GM23248 (cell line): ENCODE measurements around the gene COA8. TPM values are rescaled to one million over a fixed set of nuclear protein-coding genes. Genes with fewer than 3 reads are reported as not detected.

Source experiments
- DNase-seq: peaks from one replicate; pipeline ENCODE4 v3.0.0-alpha.2; 2015
- H2AFZ ChIP-seq: fragments of 200-600 bp; sonication (generic); 2 replicates; pipeline ENCODE4 v1.6.1; 2016; ENCODE audit warnings: antibody characterized with exemption
- H3F3A ChIP-seq: fragments of 200-600 bp; sonication (generic); 2 replicates; pipeline ENCODE4 v1.6.1; 2016; ENCODE audit warnings: mild to moderate bottlenecking, antibody characterized with exemption, mixed run types; ENCODE audit not compliant: insufficient read depth
- H3K27ac ChIP-seq: fragments of 200-600 bp; sonication (generic); 2 replicates; pipeline ENCODE4 v1.5.1; 2016; ENCODE audit warnings: mild to moderate bottlenecking
- H3K27me3 ChIP-seq: fragments of 200-600 bp; sonication (generic); replicated peaks from 2 replicates; pipeline ENCODE4 v1.6.1; 2016; ENCODE audit warnings: mild to moderate bottlenecking; ENCODE audit not compliant: insufficient read depth
- H3K36me3 ChIP-seq: fragments of 200-600 bp; sonication (generic); 2 replicates; pipeline ENCODE4 v1.6.1; 2016; ENCODE audit warnings: low read depth, mild to moderate bottlenecking
- H3K4me1 ChIP-seq: fragments of 200-600 bp; sonication (generic); 2 replicates; pipeline ENCODE4 v1.6.1; 2016; ENCODE audit warnings: mild to moderate bottlenecking; ENCODE audit not compliant: insufficient read depth
- H3K4me2 ChIP-seq: fragments of 200-600 bp; sonication (generic); one replicate; pipeline ENCODE4 v1.6.1; 2016; ENCODE audit warnings: mild to moderate bottlenecking; ENCODE audit not compliant: unreplicated experiment
- H3K4me3 ChIP-seq: fragments of 200-600 bp; sonication (generic); 2 replicates; pipeline ENCODE4 v1.5.1; 2016; ENCODE audit warnings: mild to moderate bottlenecking
- H3K79me2 ChIP-seq: fragments of 200-600 bp; sonication (generic); 2 replicates; pipeline ENCODE4 v1.6.1; 2016; ENCODE audit warnings: mild to moderate bottlenecking; ENCODE audit not compliant: insufficient read depth
- H3K9ac ChIP-seq: fragments of 200-600 bp; sonication (generic); 2 replicates; pipeline ENCODE4 v1.6.1; 2016; ENCODE audit warnings: mild to moderate bottlenecking
- H3K9me2 ChIP-seq: fragments of 200-600 bp; sonication (generic); 2 replicates; pipeline ENCODE4 v1.6.1; 2016; ENCODE audit warnings: mixed run types, mild to moderate bottlenecking, moderate library complexity; ENCODE audit not compliant: insufficient read depth
- H3K9me3 ChIP-seq: fragments of 200-600 bp; sonication (generic); one replicate; pipeline ENCODE4 v1.6.1; 2017; ENCODE audit warnings: low read depth
- H4K20me1 ChIP-seq: fragments of 200-600 bp; sonication (generic); 2 replicates; pipeline ENCODE4 v1.6.0; 2016; ENCODE audit not compliant: insufficient read depth
- EZH2 ChIP-seq: fragments of 200-600 bp; sonication (generic); IDR thresholded peaks from 2 replicates; pipeline ENCODE4 v1.6.1; 2018; ENCODE audit warnings: antibody characterized with exemption, mild to moderate bottlenecking; ENCODE audit not compliant: insufficient read depth, poor library complexity, severe bottlenecking
- EZH2phosphoT487 ChIP-seq: fragments of 200-600 bp; sonication (generic); IDR thresholded peaks from 2 replicates; pipeline ENCODE4 v1.6.1; 2018; ENCODE audit warnings: antibody characterized with exemption, moderate library complexity, mild to moderate bottlenecking, low read depth; ENCODE audit not compliant: insufficient read depth
- WGBS, 2 experiments: methylation state at CpG; one replicate each; pipeline ENCODE4 v1.1.6; 2015 to 2017; ENCODE audit warnings: low lambda C conversion rate in 2 of 2, low coverage in 1 of 2; ENCODE audit errors: missing lambda C conversion rate in 2 of 2; 5-methylcytosine and 5-hydroxymethylcytosine counted together
- in situ Hi-C: fragments of 300-500 bp; cut with MboI; formaldehyde crosslinking; loops from 2 replicates; pipeline ENCODE4 v1.15.0; 2020
- polyA plus RNA-seq: library from polyadenylated mRNA; unstranded; fragments of >200 nt; fragmentation: Nextera tagmentation; extraction: Ambion mirVana; gene quantifications from 2 replicates; pipeline ENCODE4 v1.2.1, GENCODE V29; 2016
- total RNA-seq: library from RNA; depleted of rRNA; stranded (reverse); fragments of >200 nt; shearing (Covaris generic); gene quantifications from 2 replicates; pipeline ENCODE4 v1.2.3, GENCODE V29; 2014

COA8 gene
- total and polyA plus RNA-seq, 2 experiments from 2014 or later = 28.9 to 96.3 TPM

DNA sequence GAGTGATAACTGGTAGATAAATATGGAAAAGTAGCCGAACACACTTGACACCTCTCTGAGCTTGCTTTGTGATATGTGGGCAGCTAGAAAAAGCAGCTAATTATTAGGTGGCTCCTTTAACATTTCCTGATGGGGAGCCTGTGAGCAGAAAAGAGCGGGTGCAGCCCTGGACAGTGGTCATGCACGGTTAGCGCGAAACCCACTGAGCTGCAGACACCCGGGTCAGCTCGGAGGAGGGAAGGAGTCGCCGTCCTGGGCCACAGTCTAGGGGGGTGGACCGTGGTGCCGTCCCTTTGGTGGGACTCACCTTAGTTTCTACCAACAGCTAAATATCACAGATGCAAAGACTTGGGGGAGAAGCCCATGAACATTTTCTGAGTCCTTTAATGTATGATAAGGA is 6.6 kb downstream of the COA8 start:
- Histone ChIP-seq H3K27ac (no peak overlapping the region), H3K4me1 (no peaks in the 10 kb centered on the region), H3K9me3 (no peaks in the 10 kb centered on the region), H3K4me3 (no peak overlapping the region), H2AFZ (no peak overlapping the region), H3K4me2 (no peak overlapping the region), H3K27me3 (no peaks in the 10 kb centered on the region), H3K79me2 (peaks cover 99% of the 10 kb centered on the region), H3F3A (0 out of 2 replicates have a peak, but pooled peaks cover 5% of the 10 kb centered on the region), H3K9me2 (no peaks in the 10 kb centered on the region), H4K20me1 (no peaks in the 10 kb centered on the region), H3K9ac (no peak overlapping the region), H3K36me3 (0 out of 2 replicates have a peak, but pooled peaks cover 11% of the 10 kb centered on the region)
- DNase-seq = no peak
- in situ Hi-C loops = no loop called here
- no peak for TF ChIP-seq EZH2phosphoT487
- no peak for TF ChIP-seq EZH2
- whole genome bisulfite sequencing, 2 experiments = 83 to 86% methylated on average over 11 of the region's 11 CpGs

DNA sequence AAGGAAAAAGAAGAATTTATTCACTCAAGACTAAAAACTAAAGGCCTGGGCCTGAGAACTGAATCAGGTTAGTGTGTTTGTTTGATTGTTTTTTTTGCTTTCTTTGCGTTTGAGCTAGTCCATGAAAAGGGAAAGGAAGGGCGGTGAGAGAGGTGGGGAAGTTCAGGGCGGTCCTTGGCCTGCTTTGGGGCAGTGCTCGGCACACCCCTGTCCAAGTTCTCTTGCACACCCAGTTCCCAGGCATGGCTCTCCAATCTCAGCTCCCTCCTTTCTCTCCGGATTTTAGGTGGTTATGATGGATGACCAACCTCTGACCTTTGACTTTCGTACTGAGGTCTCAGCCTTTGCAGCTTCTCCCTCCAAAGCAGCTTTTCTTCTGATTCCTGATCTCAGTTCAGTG is 11.3 kb downstream of the COA8 start:
- in situ Hi-C loops = loop anchor here (10.0 kb wide), 1 partner anchor 111 kb away; no protein-coding TSS in a partner anchor
- Histone ChIP-seq H3K27me3 (no peaks in the 10 kb centered on the region), H3K36me3 (peaks cover 11% of the 10 kb centered on the region; the same call in 1 of the 2 replicates), H3K9me3 (no peaks in the 10 kb centered on the region), H3K4me2 (no peak overlapping the region), H3K79me2 (peaks cover 92% of the 10 kb centered on the region), H3K9me2 (no peaks in the 10 kb centered on the region), H2AFZ (no peak overlapping the region), H3F3A (peaks cover 5% of the 10 kb centered on the region; the same call in 1 of the 2 replicates), H4K20me1 (no peaks in the 10 kb centered on the region), H3K9ac (no peak overlapping the region), H3K4me1 (peaks cover 13% of the 10 kb centered on the region), H3K4me3 (no peak overlapping the region), H3K27ac (no peak overlapping the region)
- DNase-seq = no peak
- no peak for TF ChIP-seq EZH2phosphoT487
- TF ChIP-seq EZH2 = no peak
- WGBS, 2 experiments = 56 to 60% methylated on average over 6 of the region's 6 CpGs

DNA sequence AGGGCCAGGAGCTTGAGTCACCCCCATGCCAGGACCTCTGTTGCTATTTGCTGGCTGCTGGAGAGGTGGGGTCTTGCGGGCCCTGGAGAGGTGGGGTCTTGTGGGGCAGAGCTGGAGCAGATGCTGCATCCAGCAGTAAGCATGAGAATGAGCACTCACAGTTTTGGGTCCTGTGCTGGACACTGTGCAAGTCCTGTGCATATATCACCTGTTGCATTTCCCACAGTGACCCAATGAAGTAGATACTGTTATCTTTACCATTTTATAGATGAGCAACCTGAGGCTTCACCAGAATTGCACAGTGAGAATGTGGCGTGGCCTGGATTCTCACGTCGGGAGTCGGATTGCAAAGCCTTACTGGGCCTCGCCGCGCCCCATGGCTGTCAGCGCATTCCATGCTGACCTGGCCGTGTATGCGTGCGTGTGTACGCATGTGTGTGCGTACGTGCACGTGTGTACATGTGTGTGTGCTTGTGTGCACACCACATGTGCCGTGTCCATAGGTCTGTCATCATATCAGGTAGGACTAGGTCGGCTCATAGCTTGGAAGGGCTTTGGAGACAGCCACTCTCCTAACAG is 12.0 kb downstream of the COA8 start:
- Histone ChIP-seq H4K20me1 (no peaks in the 10 kb centered on the region), H3K4me3 (no peak overlapping the region), H3K4me2 (no peak overlapping the region), H3K36me3 (peaks cover 11% of the 10 kb centered on the region; the same call in 1 of the 2 replicates), H2AFZ (no peak overlapping the region), H3K4me1 (peaks cover 13% of the 10 kb centered on the region), H3K27ac (no peak overlapping the region), H3K9me3 (no peaks in the 10 kb centered on the region), H3K27me3 (no peaks in the 10 kb centered on the region), H3K79me2 (peaks cover 86% of the 10 kb centered on the region), H3K9ac (no peak overlapping the region), H3F3A (peaks cover 5% of the 10 kb centered on the region; the same call in 1 of the 2 replicates), H3K9me2 (no peaks in the 10 kb centered on the region)
- no peak for DNase-seq
- in situ Hi-C loops = loop anchor here (10.0 kb wide), 1 partner anchor 110 kb away; no protein-coding TSS in a partner anchor
- 93% methylated on average over 18 of the region's 18 CpGs for WGBS, 2 experiments
- TF ChIP-seq EZH2phosphoT487 (no peak), EZH2 (no peak)

DNA sequence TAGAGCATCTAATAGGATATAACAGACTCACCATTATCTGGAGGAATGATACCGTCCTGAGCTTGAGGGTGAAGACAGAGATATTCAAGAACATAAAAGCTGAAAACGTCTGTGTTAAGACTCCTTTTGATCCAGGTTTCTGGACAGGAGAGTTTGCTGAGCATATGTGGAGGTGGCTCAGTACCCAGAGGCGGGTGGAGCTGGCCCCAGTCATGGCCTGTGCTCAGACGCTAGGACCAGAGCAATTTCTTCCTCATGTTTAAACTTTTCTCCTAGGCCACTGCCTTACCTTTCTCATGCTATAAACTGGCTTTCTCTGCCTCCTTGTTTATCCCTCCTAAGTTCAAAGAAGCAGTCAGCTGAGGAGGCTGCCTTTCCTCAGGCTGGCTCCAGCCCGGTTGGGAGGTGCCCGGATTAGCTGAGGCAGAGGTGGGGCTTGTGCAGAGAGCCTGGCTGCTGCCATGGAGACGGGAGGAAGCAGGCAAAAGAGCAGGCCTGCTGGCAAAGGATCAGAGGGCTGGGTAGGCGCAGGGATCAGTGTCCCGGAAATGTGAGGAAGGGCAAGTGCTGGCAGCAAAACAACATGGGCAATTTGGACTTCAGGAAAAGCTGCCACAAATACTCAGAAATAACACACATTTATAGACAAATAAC is 13.7 kb downstream of the COA8 start:
- H3K9me3 ChIP-seq = no peaks in the 10 kb centered on the region
- DNase-seq = peak; percentile 97
- H3K9me2 ChIP-seq = no peaks in the 10 kb centered on the region
- peak overlapping the region; percentile 53 for H3K4me2 ChIP-seq
- 8 to 9% methylated on average over 9 of the region's 9 CpGs for WGBS, 2 experiments
- H3K27me3 ChIP-seq = no peaks in the 10 kb centered on the region
- in situ Hi-C loops = loop anchor here (10.0 kb wide), 1 partner anchor 108 kb away; no protein-coding TSS in a partner anchor
- peak overlapping the region; percentile 68 for H3K9ac ChIP-seq
- H3F3A ChIP-seq = peaks cover 1% of the 10 kb centered on the region; the same call in 1 of the 2 replicates
- H4K20me1 ChIP-seq = no peaks in the 10 kb centered on the region
- H3K36me3 ChIP-seq = peaks cover 11% of the 10 kb centered on the region; the same call in 1 of the 2 replicates
- peaks cover 86% of the 10 kb centered on the region for H3K79me2 ChIP-seq
- H3K4me3 ChIP-seq = no peak overlapping the region
- TF ChIP-seq EZH2 (no peak), EZH2phosphoT487 (no peak)
- H3K4me1 ChIP-seq = peaks cover 13% of the 10 kb centered on the region
- H2AFZ ChIP-seq = 0 out of 2 replicates have a peak overlapping the region, but pooled peaks have one; percentile 0
- peak overlapping the region; percentile 81 for H3K27ac ChIP-seq
